ENCODE data around the gene EVI5L. TPM values are rescaled to one million over a fixed set of nuclear protein-coding genes. Genes with fewer than 3 reads are reported as not detected.
A peak's percentile ranks its signal among the peaks of the same experiment; 100 is the strongest.

Gene EVI5L
- total RNA-seq, 6 experiments from 2014 or later, result 3.7 to 6.3 (median 4.9) TPM

DNA sequence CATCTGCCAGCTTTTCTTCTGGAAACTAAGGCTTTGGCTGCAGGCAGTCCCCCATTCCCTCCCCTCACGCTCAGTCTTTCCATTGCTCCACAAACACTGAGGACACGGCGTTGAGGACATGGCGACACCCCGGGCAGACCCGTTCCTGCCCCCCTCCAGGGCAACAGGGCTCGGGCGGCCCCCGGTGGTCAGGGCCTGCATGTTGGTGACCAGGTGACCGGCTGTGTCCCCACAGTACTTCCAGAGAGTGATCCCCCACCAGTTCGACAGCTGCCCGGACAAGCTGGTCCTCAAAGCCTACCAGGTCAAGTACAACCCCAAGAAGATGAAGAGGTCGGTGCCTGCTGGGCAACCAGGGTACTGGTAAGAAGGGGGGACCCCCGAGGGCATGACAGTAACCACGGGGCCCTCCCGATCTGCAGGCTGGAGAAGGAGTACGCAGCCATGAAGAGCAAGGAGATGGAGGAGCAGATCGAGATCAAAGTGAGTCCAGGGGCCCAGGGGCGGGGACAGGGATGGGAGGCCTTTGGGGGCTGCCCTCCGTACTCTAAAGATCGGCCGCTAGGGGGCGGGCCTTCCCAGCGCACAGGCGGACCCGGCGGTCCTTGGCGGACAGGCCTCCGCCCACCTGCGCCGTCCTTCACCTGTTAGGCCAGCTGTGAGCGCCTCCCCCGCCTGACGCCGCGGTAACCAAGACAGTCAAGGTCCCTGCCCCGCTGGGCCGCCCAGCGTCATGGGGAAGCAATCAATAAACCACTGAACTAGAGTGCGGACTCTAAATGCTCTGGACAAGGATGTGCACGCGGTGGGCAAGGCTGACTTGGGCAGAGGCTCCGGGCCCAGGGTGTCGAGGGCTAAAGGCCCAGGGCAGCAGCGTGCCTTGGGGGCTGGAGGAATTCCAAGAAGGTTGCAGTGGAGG lies 23.1 kb downstream of the EVI5L start:
- H3K4me1 ChIP-seq, result peaks cover 0 to 8% (median 3%) of the 10 kb centered on the region in 4 donors
- no peaks in the 10 kb centered on the region for H3K27me3 ChIP-seq
- TF ChIP-seq, protein P1, sequence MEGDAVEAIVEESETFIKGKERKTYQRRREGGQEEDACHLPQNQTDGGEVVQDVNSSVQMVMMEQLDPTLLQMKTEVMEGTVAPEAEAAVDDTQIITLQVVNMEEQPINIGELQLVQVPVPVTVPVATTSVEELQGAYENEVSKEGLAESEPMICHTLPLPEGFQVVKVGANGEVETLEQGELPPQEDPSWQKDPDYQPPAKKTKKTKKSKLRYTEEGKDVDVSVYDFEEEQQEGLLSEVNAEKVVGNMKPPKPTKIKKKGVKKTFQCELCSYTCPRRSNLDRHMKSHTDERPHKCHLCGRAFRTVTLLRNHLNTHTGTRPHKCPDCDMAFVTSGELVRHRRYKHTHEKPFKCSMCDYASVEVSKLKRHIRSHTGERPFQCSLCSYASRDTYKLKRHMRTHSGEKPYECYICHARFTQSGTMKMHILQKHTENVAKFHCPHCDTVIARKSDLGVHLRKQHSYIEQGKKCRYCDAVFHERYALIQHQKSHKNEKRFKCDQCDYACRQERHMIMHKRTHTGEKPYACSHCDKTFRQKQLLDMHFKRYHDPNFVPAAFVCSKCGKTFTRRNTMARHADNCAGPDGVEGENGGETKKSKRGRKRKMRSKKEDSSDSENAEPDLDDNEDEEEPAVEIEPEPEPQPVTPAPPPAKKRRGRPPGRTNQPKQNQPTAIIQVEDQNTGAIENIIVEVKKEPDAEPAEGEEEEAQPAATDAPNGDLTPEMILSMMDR (IDR thresholded peaks at IDR 0.05), result peak; percentile 87 to 96 (median 90)
- no peak for TF ChIP-seq POLR2A (IDR thresholded peaks at IDR 0.05)
- WGBS (ENCODE audit: insufficient coverage, low coverage, low lambda C conversion rate, missing lambda C conversion rate), result 11% methylated on average over 27 of the region's 45 CpGs
- DNase-seq (peak; percentile 93 to 97 (median 96)), ATAC-seq (peak; percentile 96 to 99 (median 97))
- H3K36me3 ChIP-seq, result no peaks in the 10 kb centered on the region
- no peaks in the 10 kb centered on the region for H3K9me3 ChIP-seq
- peak overlapping the region in 1 of 3 donors; percentile 43 for H3K27ac ChIP-seq
- H3K4me3 ChIP-seq, result no peak overlapping the region
- intact Hi-C loops (cut with DNase I), result loop anchor here in 1 of 2 donors (10.0 kb wide), 1 partner anchor 52 kb away; the partner anchor contains the start of gene MAP2K7

DNA sequence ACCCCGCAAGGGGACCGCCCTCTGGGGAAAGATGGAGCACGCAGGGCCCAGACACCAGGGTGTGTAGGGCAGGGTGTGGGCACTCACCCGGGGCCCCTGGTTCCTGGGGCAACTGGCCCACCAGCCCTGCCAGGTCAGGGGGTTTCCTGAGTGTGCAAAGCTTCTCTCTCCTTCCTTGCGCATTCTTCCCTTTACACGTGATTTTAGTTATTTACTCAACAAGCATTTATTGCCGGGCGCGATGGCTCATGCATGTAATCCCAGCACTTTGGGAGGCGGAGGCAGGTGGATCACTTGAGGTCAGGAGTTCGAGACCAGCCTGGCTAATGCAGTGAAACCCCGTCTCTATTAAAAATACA lies 23.7 kb downstream of the EVI5L start:
- Histone ChIP-seq H3K4me1 (peaks cover 0 to 8% (median 3%) of the 10 kb centered on the region in 4 donors), H3K27ac (peak overlapping the region in 1 of 3 donors; percentile 43), H3K4me3 (no peak overlapping the region), H3K36me3 (no peaks in the 10 kb centered on the region), H3K27me3 (no peaks in the 10 kb centered on the region), H3K9me3 (no peaks in the 10 kb centered on the region)
- ATAC-seq, result peak in 2 of 4 donors; percentile 18 to 31
- intact Hi-C loops (cut with DNase I), result loop anchor here in 1 of 2 donors (10.0 kb wide), 1 partner anchor 51 kb away; the partner anchor contains the start of gene MAP2K7
- TF ChIP-seq, protein P1 (IDR thresholded peaks at IDR 0.05), result no peak
- TF ChIP-seq POLR2A (IDR thresholded peaks at IDR 0.05), result no peak
- 80% methylated on average over 6 of the region's 12 CpGs for WGBS (ENCODE audit: insufficient coverage, low coverage, low lambda C conversion rate, missing lambda C conversion rate)
- no peak for DNase-seq

DNA sequence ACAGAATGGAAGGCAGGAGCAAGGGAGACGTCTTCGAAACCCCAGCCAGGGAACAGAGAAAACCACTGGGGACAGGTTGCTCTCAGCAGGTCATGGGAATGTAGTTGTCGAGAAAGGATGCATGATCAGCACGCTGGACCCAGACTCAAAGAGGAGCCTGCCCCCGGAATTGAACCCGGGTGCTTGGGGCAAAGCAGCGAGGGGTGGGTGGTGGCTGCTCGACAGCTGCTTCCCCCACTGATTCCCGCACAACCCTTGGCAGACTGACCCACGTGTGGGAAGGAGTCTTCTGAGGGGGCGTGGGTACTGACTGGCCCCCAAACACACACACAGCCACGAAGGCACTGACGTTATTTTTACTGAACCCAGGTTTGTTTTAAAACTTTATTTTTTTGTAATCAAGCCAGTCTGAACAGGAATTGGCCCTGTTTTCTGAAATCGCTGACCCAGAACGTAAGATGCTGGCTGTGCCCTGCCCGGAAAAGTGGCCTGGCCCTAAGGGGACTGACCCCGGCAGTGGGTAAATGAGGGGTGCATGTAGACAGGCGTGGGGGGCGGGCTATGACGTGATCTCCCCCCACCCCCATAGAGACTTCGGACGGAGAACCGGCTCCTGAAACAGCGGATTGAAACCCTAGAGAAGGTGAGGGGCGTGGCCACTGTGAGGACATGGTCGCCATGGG lies 25.5 kb downstream of the EVI5L start:
- Histone ChIP-seq H3K4me3 (no peak overlapping the region), H3K36me3 (no peaks in the 10 kb centered on the region), H3K4me1 (peaks cover 0 to 8% (median 3%) of the 10 kb centered on the region in 4 donors), H3K9me3 (no peaks in the 10 kb centered on the region), H3K27me3 (no peaks in the 10 kb centered on the region), H3K27ac (no peak overlapping the region)
- TF ChIP-seq POLR2A (IDR thresholded peaks at IDR 0.05), result no peak
- TF ChIP-seq, protein P1 (IDR thresholded peaks at IDR 0.05), result no peak
- intact Hi-C loops (cut with DNase I), result loop anchor here in 1 of 2 donors (10.0 kb wide), 1 partner anchor 49 kb away; the partner anchor contains the start of gene MAP2K7
- DNase-seq, result peak in 1 of 3 donors; percentile 41
- ATAC-seq, result no peak
- 82% methylated on average over 7 of the region's 26 CpGs for WGBS (ENCODE audit: insufficient coverage, low coverage, low lambda C conversion rate, missing lambda C conversion rate)

DNA sequence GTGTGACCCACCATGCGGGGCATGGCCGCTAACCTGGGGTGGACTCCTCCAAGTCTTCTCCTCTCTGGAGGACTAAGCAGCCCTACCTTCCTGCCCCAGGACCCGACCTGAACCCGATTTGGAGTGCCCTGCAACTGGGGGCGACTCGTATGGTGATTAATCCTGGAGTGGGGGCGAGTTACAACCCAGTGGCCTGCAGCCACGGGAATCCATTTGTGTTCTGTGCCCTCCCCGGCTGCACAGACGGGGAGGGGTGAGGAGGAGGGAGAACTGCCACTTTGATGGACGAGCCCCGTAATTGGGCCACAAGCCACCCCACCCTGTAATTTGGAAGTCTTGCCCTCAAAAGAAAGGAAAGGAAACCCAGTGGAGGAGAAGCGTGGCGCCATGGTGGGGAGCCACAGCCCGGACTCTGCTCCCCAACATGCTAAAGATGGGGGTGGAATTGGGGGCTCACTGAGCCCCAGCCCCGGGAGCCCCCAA lies 26.1 kb downstream of the EVI5L start:
- Histone ChIP-seq H3K36me3 (no peaks in the 10 kb centered on the region), H3K9me3 (no peaks in the 10 kb centered on the region), H3K27me3 (no peaks in the 10 kb centered on the region), H3K27ac (no peak overlapping the region), H3K4me1 (peaks cover 0 to 8% (median 3%) of the 10 kb centered on the region in 4 donors), H3K4me3 (no peak overlapping the region)
- intact Hi-C loops (cut with DNase I), result loop anchor here in 1 of 2 donors (10.0 kb wide), 1 partner anchor 49 kb away; the partner anchor contains the start of gene MAP2K7
- ATAC-seq, result no peak
- 69% methylated on average over 8 of the region's 16 CpGs for WGBS (ENCODE audit: insufficient coverage, low coverage, low lambda C conversion rate, missing lambda C conversion rate)
- DNase-seq, result no peak
- no peak for TF ChIP-seq POLR2A (IDR thresholded peaks at IDR 0.05)
- TF ChIP-seq, protein P1 (IDR thresholded peaks at IDR 0.05), result no peak
